Coronary artery (tissue), 2 donors: ENCODE results near the gene EXD1.

Experiments used
- DNase-seq: peaks from one replicate; pipeline ENCODE4 v3.0.0-alpha.2; 2017; ENCODE audit warnings: low spot score
- H3K27ac ChIP-seq, 2 donors: fragments of 200-600 bp; sonication (generic); one replicate each; pipeline ENCODE4 v1.5.1; 2016 to 2019
- H3K4me3 ChIP-seq: fragments of 200-600 bp; sonication (generic); 2 replicates; pipeline ENCODE4 v1.5.1; 2016; ENCODE audit warnings: mild to moderate bottlenecking, moderate library complexity
- CTCF ChIP-seq: fragments of 200-600 bp; sonication (generic); IDR thresholded peaks from one replicate; pipeline ENCODE4 v1.5.1; 2019; ENCODE audit warnings: antibody characterized with exemption

The EXD1 gene

GRCh38 chr15:41161736-41162135, 68.8 kb downstream of the EXD1 start:
- no peak for TF ChIP-seq CTCF
- H3K27ac ChIP-seq: no peak overlapping the region
- no peak for DNase-seq
- no peak overlapping the region for H3K4me3 ChIP-seq

GRCh38 chr15:41161336-41161735, 69.2 kb downstream of the EXD1 start:
- no peak overlapping the region for H3K4me3 ChIP-seq
- DNase-seq: no peak
- no peak for TF ChIP-seq CTCF
- H3K27ac ChIP-seq: no peak overlapping the region

GRCh38 chr15:41160639-41161315, 69.8 kb downstream of the EXD1 start:
- DNase-seq: no peak
- TF ChIP-seq CTCF: no peak
- Histone ChIP-seq H3K27ac (no peak overlapping the region), H3K4me3 (no peak overlapping the region)

- H3K27ac ChIP-seq: no peak overlapping the region
- no peak for DNase-seq
- no peak overlapping the region for H3K4me3 ChIP-seq
- TF ChIP-seq CTCF: no peak
These were observed 76.1 kb downstream of the EXD1 start for GRCh38 chr15:41154412-41154811.

GRCh38 chr15:41153733-41154132, 76.8 kb downstream of the EXD1 start:
- no peak for TF ChIP-seq CTCF
- no peak overlapping the region for H3K4me3 ChIP-seq
- no peak overlapping the region for H3K27ac ChIP-seq
- DNase-seq: no peak

- DNase-seq: no peak
- Histone ChIP-seq H3K4me3 (no peak overlapping the region), H3K27ac (no peak overlapping the region)
- TF ChIP-seq CTCF: no peak
These were observed 79.0 kb downstream of the EXD1 start for GRCh38 chr15:41151451-41152005.

GRCh38 chr15:41150279-41150678, 80.3 kb downstream of the EXD1 start:
- no peak for TF ChIP-seq CTCF
- Histone ChIP-seq H3K4me3 (no peak overlapping the region), H3K27ac (no peak overlapping the region)
- no peak for DNase-seq
